NCI-H2227 (cell line): ENCODE data around the gene C11orf68.

ENCODE experiments used
- DNase-seq: peaks from one replicate; lab custom pipeline; 2025; ENCODE audit not compliant: unreplicated experiment; lab: John Stamatoyannopoulos, UW

C11orf68 gene

DNA sequence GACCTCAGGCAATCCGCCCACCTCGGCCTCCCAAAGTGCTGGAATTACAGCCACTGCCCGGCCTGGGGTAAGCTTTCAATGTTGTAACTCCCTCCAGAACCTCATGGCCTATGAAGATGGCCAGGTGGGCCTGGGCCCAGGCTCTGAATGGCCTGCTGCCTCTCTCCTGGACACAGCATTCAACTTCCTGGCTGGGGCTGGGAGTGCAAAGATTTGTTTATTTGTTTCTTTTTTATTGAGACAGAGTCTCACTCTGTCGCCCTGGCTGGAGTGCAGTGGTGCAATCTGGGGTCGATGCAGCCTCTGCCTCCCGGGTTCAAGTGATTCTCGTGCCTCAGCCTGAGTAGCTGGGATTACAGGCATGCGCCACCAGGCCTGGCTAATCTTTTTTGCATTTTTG is 25.9 kb upstream of the C11orf68 start:
- DNase-seq: no peak

GRCh38 chr11:65944191-65944590 is 25.3 kb upstream of the C11orf68 start:
- no peak for DNase-seq

- no peak for DNase-seq
Observed at GRCh38 chr11:65942531-65942930, 23.7 kb upstream of the C11orf68 start.

GRCh38 chr11:65941720-65942310 is 23.0 kb upstream of the C11orf68 start:
- DNase-seq: no peak

- DNase-seq: no peak
Observed at GRCh38 chr11:65937766-65938165, 18.9 kb upstream of the C11orf68 start.

DNA sequence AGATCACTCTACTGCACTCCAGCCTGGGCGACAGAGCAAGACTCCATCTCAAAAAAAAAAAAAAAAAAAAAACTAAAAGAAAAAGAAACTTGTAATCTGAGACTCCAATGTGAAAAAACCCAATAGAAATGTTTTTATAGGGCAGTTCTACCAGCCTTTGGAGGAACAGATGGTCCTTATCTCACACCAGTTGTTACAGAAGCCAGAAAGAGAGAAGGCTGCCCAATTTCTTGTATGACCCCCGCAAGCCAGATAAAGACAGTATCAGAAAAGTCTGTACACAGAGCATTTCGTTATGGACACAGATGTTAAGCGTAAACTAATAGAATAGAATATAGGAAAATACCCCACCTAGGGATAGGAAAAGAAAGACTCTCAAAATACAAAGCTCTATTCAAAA is 15.2 kb upstream of the C11orf68 start:
- no peak for DNase-seq

GRCh38 chr11:65932558-65932919 is 13.7 kb upstream of the C11orf68 start:
- DNase-seq: peak; percentile 78

DNA sequence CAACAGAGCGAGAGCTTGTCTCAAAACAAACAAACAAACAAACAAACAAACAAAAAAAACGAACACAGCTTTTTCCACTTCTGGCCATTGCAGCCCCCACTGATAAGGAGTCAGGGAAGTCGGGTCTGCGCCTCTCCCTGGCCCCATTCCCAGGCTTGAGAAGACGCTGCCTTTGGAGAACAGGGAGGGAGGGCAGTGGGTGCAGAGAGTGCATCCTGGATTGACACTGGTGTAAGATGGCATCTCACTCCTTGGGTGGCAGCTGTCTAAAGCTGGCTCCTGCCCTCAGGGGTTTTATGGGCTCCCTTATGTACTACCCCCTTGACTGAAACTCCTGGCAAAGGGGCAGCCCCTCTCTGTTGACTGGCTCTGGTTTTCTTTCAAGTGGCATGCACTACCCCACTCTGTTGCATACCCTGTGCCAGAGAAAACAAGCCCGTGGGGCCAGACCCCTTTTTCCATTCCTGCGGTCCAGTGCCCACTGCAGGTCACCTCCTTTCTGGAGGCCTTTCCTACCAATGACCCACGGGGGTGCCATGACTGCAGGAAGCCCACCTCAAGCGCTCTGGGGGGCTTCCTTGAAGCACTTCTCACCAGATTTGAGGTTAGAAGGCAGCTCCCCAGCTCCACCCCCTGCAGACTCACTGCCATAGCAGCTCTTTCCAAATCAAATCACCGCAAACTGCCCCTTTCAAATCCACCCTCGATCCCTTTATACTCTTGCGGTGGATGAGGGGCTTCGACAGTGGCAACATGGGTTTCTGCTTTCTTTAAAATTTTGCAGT is 13.1 kb upstream of the C11orf68 start:
- no peak for DNase-seq

- no peak for DNase-seq
Observed at GRCh38 chr11:65928667-65929066, 9.8 kb upstream of the C11orf68 start.

- no peak for DNase-seq
Observed at GRCh38 chr11:65927904-65928397, 9.1 kb upstream of the C11orf68 start.

- DNase-seq: no peak
Observed at GRCh38 chr11:65925397-65925796, 6.5 kb upstream of the C11orf68 start.

DNA sequence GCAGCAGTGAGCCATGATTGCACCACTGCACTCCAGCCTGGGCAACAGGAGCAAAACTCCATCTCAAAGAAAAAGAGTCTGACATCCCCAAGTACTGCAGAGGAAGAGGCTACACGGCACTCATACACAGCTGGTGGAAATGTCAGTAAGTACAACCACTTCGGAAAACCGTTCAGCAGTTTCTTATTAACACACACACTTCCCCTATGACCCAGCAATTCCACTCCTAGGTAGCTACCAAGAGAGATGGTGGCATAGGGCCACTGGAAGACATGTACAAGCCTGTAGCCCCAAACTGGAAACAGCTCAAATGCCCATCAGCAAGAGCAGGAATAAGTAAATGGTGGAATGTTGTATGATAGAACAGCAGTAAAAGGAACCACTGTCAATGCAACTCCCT is 3.7 kb upstream of the C11orf68 start:
- DNase-seq: no peak

DNA sequence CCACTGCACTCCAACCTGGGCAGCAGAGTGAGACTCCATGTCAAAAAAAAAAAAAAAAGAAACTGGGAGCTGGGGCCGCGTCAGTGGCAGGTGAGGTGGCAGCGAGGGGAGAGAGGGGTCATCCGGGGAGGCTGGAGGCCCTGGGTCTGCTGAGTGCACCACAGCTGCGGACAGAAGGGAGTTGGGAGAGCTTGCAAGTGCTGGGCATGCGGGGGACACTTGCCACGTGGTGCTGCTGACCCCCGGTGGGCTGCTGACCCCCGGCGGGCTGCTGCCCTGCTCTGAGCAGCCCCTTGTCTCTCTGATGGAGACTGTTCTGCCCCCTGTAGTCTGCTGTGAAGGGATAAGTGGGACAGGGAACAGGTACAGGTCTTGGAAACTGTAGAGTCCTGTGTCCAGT is 3.0 kb upstream of the C11orf68 start:
- no peak for DNase-seq

DNA sequence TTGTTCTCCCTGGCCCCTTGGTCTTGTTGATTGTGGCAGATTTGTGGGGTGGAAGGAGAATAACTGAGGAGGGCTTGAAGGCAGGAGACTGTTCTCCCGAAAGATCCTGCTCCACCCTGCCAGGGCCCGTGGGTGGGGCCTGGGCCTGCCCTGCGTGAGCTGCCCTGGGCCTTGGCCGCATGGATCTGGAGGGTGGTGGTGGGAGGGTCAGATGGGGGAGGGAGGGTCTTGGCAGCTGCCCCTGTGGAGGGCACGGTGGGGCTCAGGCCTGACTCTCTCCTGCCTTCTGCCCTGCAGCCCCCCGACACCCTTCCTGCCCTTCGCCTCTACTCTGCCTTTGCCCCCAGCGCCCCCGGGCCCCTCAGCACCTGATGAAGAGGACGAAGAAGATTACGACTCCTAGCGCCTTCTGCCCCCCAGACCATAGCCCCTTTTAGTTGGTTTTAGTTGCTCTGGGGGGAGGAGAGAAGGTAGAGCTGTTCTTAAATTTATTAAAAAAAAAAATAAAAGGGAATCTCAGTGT is 2.2 kb upstream of the C11orf68 start:
- no peak for DNase-seq

- no peak for DNase-seq
Observed at GRCh38 chr11:65920372-65920802, 1.5 kb upstream of the C11orf68 start.

DNA sequence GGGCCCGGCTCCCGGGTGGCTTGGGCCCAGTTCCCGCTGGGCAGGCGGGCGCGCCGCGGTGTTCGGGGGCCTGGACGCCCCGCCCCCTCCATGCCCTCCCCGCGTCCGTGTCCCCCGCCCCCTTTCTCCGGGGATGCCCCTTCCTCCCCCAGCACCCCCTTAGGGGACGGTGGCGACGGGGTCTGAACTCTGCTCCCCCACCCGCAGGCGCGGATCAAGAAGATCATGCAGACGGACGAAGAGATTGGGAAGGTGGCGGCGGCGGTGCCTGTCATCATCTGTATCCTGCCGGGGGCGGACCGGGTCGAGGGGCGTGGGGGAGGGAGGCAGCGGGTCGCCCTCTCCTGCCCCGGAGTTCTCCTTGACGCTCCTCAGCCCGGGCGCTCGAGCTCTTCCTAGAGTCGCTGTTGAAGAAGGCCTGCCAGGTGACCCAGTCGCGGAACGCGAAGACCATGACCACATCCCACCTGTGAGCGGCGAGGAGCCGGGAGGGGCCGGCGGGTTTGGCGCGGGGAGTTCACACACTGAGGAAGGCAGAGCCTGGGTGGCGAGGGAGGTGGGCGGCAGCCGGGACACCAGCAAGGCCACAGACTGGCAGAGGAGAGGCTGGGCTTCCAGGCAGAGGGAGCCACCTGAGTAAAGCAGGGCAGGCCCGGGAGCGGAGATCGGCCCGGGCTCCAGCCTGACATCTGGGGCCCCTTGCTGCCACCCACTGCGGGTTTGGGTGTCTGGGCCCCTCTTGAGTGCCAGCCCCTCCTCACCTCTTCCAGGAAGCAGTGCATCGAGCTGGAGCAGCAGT is 910 bp upstream of the C11orf68 start:
- peak; percentile 58 for DNase-seq

DNA sequence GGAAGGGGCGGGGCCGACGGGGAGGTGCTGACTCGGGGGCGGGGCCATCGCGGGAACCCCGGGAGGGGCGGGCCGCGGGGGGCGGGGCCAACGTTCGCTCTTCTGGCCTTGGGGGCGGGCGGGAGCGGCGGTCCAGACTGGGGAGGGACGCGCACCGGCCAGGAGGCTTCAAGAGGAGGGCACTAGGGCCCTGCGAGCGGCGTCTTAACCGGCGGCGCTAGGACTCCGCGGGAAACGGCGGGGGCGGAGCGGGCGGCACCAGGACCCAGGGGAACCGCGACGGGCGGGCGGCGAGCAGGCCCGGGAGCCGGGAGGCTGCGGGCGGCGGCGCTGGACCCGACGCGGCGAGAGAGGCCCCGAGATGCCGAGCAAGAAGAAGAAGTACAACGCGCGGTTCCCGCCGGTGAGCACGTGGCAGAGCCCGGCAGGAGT is 295 bp upstream of the C11orf68 start, which contains the start of gene DRAP1:
Gene DRAP1, plus strand, starts transcription at position 286 of the 432 bp plus-strand sequence. Its CDS starts 76 bp downstream, at position 362.
- peak; percentile 98 for DNase-seq

DNA sequence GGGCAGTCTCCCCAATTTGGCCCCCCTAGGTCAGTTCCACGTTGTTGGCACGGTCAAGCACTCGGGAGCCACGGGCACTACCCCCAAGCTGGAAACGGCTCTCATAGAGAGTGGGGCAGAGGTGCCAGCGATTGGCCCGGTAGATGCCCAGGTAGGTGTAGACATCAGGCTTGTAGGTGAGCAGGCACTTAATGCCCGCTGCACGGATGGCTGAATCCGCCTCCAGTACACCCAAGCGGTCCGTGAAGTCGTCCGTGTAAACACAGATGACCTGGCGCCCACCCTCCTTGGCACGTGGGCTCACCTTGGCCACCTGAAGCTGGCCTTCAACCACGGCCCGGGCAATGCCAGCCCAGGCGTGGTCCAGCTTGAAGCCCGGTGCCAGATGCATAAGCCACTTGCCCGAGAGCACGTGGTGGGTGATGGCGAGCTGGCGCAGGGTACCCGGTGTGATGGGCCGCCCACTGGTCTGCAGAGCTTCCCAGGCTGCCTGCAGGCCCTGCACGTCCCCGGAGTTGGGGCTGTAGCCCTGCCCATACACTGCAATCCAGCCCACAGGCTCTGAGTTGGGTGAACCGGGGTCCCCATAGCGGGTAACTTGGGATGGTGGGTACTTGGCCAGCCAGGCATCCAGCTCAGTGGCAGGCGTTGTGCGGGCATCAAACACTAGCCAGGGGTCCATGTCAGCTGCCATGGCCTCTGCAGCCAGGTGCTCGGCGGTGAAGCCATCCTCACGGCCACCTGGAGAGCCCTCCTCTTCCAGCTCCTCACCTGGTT is 1.2 kb downstream of the C11orf68 start:
- no peak for DNase-seq

GRCh38 chr11:65917077-65917433 is 1.8 kb downstream of the C11orf68 start:
- DNase-seq: no peak

DNA sequence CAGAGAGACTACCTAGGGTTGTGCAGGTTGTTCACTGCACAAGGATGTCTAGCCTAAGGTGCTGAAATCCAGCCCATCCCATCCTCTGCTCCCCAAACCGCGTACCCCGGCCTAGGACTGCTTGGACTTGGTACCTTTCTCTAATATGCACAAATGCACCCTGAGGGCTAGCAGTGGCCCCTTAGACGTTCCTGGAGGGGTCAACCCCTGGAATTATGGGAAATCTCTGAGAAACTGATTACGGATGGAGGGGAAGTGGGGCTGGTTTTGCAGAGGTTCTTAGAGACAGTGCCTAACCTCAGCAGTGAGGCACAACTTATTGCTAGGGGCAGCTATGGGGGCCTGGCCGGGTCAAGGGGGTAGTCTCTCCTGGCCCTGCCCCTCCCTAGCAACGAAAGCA is 2.5 kb downstream of the C11orf68 start:
- no peak for DNase-seq

DNA sequence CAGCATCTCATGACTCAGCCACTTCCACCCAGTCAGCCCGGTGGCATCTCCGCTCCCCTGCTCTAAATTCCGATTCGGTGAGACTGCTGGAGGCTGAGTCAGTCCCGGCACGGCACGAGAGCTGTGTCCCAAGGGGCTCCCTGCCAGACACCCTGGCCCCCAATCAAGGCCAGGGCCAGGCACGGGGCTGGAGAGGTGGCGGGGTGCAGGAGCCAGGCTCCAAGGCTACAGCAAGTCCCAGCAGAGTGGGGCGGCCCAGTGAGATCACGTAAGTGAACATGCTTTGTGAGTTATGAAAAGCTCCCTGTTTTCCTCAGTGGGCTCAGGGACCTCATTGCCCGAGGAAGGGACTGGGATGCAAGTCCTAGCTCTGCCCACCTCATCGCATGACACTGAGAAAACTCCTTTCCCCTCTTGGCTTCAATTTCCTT is 3.0 kb downstream of the C11orf68 start:
- no peak for DNase-seq
